Bronchial epithelial cell (primary cell): ENCODE data around the gene GLP1R. TPM values are rescaled to one million over a fixed set of nuclear protein-coding genes. Genes with fewer than 3 reads are reported as not detected.

Experiments
- DNase-seq: peaks from one replicate; pipeline ENCODE4 v3.0.0-alpha.2; 2010; ENCODE audit warnings: low read depth
- FAIRE-seq: peaks from 2 replicates; lab custom pipeline; 2011; peaks lifted over from hg19 to GRCh38; lab: Jason Lieb, UNC
- H3K27me3 ChIP-seq: 2 replicates; pipeline ENCODE4 v1.5.1; 2011; ENCODE audit warnings: low read length; ENCODE audit not compliant: control insufficient read depth, insufficient read depth
- H3K36me3 ChIP-seq: 2 replicates; pipeline ENCODE4 v1.5.1; 2011; ENCODE audit warnings: low read length; ENCODE audit not compliant: control insufficient read depth, insufficient read depth
- H3K4me3 ChIP-seq: 2 replicates; pipeline ENCODE4 v1.5.1; 2011; ENCODE audit warnings: mild to moderate bottlenecking, low read depth, low read length, control low read depth
- total RNA-seq: library from RNA; depleted of rRNA; stranded (reverse); fragments of >200 nt; gene quantifications from 2 replicates; pipeline ENCODE4 v1.2.1, GENCODE V29; 2014
- TF ChIP-seq, protein P1 (sequence below): IDR thresholded peaks from 2 replicates; pipeline ENCODE4 v1.5.1; 2011; ENCODE audit warnings: mild to moderate bottlenecking, moderate library complexity, low read length, control low read depth, inconsistent platforms; ENCODE audit not compliant: insufficient read depth, severe bottlenecking

GLP1R gene
- total RNA-seq, 1 donor from 2014 or later = not detected

DNA sequence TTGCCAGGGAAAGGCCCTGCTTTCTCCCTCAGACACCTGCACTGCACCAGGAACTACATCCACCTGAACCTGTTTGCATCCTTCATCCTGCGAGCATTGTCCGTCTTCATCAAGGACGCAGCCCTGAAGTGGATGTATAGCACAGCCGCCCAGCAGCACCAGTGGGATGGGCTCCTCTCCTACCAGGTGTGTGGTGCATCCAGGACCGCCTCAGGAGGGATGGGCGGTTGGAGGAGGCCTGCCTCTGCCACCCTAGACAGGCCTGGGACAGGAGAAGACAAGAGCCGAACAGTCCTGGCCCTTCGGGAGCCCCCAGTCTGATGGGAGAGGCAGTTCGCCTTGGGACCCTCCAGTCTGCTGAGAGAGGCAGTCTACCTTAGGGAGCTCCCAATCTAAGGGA is 24.2 kb downstream of the GLP1R start:
- no peak overlapping the region for H3K4me3 ChIP-seq
- TF ChIP-seq, protein P1, sequence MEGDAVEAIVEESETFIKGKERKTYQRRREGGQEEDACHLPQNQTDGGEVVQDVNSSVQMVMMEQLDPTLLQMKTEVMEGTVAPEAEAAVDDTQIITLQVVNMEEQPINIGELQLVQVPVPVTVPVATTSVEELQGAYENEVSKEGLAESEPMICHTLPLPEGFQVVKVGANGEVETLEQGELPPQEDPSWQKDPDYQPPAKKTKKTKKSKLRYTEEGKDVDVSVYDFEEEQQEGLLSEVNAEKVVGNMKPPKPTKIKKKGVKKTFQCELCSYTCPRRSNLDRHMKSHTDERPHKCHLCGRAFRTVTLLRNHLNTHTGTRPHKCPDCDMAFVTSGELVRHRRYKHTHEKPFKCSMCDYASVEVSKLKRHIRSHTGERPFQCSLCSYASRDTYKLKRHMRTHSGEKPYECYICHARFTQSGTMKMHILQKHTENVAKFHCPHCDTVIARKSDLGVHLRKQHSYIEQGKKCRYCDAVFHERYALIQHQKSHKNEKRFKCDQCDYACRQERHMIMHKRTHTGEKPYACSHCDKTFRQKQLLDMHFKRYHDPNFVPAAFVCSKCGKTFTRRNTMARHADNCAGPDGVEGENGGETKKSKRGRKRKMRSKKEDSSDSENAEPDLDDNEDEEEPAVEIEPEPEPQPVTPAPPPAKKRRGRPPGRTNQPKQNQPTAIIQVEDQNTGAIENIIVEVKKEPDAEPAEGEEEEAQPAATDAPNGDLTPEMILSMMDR = no peak
- DNase-seq (no peak), FAIRE-seq (no peak)
- no peaks in the 10 kb centered on the region for H3K36me3 ChIP-seq
- no peaks in the 10 kb centered on the region for H3K27me3 ChIP-seq

DNA sequence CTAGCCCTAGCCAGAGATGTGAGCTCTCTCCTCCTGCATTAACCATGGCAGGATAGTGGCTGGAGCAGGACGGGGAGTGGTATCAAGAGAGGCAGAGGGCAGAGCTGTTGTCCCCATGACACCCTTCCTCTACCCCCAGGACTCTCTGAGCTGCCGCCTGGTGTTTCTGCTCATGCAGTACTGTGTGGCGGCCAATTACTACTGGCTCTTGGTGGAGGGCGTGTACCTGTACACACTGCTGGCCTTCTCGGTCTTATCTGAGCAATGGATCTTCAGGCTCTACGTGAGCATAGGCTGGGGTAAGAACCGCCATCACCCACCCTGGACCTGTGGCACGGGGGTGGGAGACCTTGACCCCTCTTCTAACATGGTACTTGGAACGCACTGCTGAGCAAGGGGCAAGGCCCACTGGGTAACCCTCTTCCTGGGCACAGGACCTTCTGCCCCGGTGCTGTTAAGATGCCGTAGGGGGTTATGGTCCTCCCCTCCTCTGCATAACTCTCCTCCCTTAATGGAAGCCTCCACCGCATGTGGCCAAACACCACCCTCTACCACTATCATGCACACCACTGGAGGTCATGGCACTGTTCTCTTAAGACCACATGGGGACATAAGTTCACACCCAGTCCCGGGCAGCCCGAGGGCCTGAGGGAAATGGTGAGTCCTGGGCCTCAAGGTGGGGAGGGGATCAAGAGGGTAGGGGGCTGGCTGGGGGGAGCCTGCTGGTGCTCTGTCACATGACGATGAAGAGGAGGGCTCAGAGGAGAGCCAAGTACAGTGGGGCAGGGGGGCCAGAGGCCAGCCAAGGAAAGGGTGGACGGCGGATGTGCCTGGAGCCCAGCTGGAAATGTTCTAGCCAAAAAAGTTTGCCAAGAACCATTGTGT is 25.1 kb downstream of the GLP1R start:
- Histone ChIP-seq H3K36me3 (no peaks in the 10 kb centered on the region), H3K27me3 (no peaks in the 10 kb centered on the region), H3K4me3 (no peak overlapping the region)
- no peak for DNase-seq
- TF ChIP-seq, protein P1 = no peak
- peak; percentile 90 for FAIRE-seq

DNA sequence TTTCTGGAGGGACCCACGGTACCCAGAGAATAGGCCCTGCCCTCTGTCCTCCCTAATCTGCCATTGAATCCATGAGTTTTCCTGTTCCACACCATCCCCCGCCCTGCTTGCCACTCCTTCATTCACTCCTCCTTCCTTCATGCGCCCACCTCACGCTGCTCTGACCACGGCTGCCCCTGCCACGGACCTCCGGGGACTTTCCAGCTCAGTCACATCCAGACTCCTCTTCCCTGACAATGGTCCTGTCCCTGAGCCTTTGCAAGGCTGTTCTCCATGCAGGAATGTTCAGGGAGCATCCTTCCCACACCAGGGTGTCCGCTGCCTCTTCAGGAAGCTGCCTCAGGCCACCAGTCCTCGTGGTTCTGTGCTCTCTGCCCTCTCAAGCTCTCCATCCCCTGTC is 25.9 kb downstream of the GLP1R start:
- FAIRE-seq = no peak
- H3K36me3 ChIP-seq = no peaks in the 10 kb centered on the region
- TF ChIP-seq, protein P1 = no peak
- H3K27me3 ChIP-seq = no peaks in the 10 kb centered on the region
- no peak overlapping the region for H3K4me3 ChIP-seq
- no peak for DNase-seq

DNA sequence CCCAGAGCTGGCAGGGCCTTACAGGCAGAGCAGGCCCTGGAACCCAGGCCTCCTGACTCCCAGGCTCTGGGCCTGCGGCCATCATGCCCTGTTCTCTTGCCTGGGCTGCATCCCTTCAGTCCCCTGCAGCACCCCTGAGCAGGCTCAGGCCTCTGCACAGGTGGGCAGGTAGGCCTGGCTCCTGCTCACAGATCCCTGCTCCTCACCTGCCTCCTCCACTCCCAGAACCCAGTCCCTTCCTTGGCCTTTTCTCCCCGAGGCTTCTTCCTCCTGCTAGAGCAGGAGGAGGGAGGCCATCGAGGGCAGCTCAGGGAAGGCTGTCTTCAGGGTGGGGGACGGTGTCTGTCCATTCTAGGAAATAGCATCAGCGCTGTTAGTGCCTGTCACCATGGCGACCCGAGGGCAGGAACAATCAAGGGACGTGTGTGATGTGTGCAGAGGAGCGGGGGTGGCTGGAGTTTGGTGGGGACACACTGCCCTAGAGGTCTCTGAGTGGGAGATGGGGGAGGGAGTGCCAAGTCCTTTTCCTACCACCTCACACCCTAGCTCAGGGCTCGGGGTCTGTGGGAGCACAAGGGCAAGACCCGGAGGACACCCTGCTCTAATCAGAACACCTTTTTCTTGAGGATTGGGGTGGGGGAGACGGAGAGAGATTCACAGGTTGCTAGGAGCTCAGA is 26.6 kb downstream of the GLP1R start:
- no peak overlapping the region for H3K4me3 ChIP-seq
- no peaks in the 10 kb centered on the region for H3K36me3 ChIP-seq
- no peak for FAIRE-seq
- H3K27me3 ChIP-seq = no peaks in the 10 kb centered on the region
- DNase-seq = no peak
- TF ChIP-seq, protein P1 = no peak

DNA sequence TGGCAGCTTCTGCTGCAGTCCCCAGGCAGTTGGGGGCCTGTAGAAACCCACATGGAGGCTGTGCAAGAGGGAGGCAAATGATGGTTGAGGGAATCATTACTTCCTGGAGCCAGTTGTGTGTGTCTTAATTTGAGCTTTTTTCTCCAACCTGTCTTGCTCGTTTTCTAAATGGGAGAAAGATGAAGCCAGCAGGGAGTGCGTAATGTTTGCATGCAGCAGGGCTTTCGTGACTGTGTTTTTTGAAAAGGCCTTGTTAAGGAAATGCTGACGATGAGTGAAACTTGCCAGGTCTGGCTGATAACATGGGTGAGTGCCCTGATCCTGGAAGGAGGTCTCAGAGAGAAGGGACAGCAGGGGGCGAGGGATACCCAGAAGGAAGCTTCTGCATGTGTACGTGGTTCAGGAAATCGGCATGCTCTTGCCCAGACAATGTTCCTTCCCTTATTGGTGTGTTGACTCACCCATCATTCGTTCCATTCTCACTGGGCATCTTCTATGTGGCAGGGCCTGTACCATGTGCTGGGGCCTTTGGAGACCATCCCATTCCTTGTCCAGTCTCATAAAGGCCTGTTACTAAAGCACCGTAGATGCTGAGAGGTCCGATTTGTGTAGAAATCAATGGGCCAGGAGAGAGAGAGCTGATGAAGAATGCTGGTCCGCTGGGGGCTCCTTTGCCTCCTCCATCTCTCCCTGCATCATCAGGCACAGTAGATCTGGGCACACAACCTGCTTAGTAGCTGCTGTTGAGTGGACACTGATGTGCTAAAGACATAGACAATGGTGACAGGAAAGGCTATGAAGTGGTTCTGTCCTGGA is 27.4 kb downstream of the GLP1R start:
- Histone ChIP-seq H3K4me3 (no peak overlapping the region), H3K36me3 (no peaks in the 10 kb centered on the region), H3K27me3 (no peaks in the 10 kb centered on the region)
- TF ChIP-seq, protein P1 = no peak
- FAIRE-seq (peak; percentile 52), DNase-seq (no peak)
